ENCODE measurements around the gene GAPT.
"Not testable (repeated sequence)": the region's sequence is repeated elsewhere in the genome, so short reads cannot be mapped to it uniquely, and the experiment has no call there.

GAPT gene

GRCh38 chr5:58524571-58524970, 33.3 kb downstream of the GAPT start:
- Histone ChIP-seq H3K79me2 (no peaks in the 10 kb centered on the region), H3K4me1 (no peaks in the 10 kb centered on the region)

GRCh38 chr5:58530942-58531490, 39.8 kb downstream of the GAPT start:
- Histone ChIP-seq H3K9ac (no peak overlapping the region), H3K4me3 (ENCODE audit: low read depth, low read length) (no peak overlapping the region), H3K27me3 (ENCODE audit: control insufficient read depth, insufficient read depth, low read length) (no peaks in the 10 kb centered on the region), H3K4me1 (no peaks in the 10 kb centered on the region), H3K79me2 (no peaks in the 10 kb centered on the region), H3K4me2 (ENCODE audit: low read length) (no peak overlapping the region), H3K36me3 (ENCODE audit: control insufficient read depth, insufficient read depth, low read length) (no peaks in the 10 kb centered on the region), H2AFZ (no peak overlapping the region), H3K9me3 (ENCODE audit: control insufficient read depth, low read length) (no peaks in the 10 kb centered on the region), H3K27ac (no peak overlapping the region)
- no peak for TF ChIP-seq CTCF (IDR thresholded peaks at IDR 0.05)

More at GRCh38 chr5:58524571-58524970, 33.3 kb downstream of the GAPT start:
- Histone ChIP-seq H3K4me2 (ENCODE audit: low read length) (no peak overlapping the region), H3K4me3 (ENCODE audit: low read depth, low read length) (no peak overlapping the region), H3K27ac (no peak overlapping the region), H3K9me3 (ENCODE audit: control insufficient read depth, low read length) (no peaks in the 10 kb centered on the region), H3K27me3 (ENCODE audit: control insufficient read depth, insufficient read depth, low read length) (no peaks in the 10 kb centered on the region), H2AFZ (no peak overlapping the region), H3K9ac (no peak overlapping the region), H3K36me3 (ENCODE audit: control insufficient read depth, insufficient read depth, low read length) (no peaks in the 10 kb centered on the region)
- no peak for TF ChIP-seq CTCF (IDR thresholded peaks at IDR 0.05)

GRCh38 chr5:58541935-58542334, 50.7 kb downstream of the GAPT start:
- H3K4me3 ChIP-seq (ENCODE audit: low read depth, low read length); H3K36me3 ChIP-seq (ENCODE audit: control insufficient read depth, insufficient read depth, low read length); H3K4me1 ChIP-seq; H3K9me3 ChIP-seq (ENCODE audit: control insufficient read depth, low read length); H3K4me2 ChIP-seq (ENCODE audit: low read length); H3K27ac ChIP-seq; H3K27me3 ChIP-seq (ENCODE audit: control insufficient read depth, insufficient read depth, low read length); H3K79me2 ChIP-seq; H3K9ac ChIP-seq; H2AFZ ChIP-seq: not testable (repeated sequence)

GRCh38 chr5:58542709-58543108, 51.5 kb downstream of the GAPT start:
- no peaks in the 10 kb centered on the region for H3K79me2 ChIP-seq
- no peaks in the 10 kb centered on the region for H3K4me1 ChIP-seq
- no peak overlapping the region for H3K27ac ChIP-seq
- no peak overlapping the region for H3K4me2 ChIP-seq (ENCODE audit: low read length)
- no peaks in the 10 kb centered on the region for H3K27me3 ChIP-seq (ENCODE audit: control insufficient read depth, insufficient read depth, low read length)
- H3K36me3 ChIP-seq (ENCODE audit: control insufficient read depth, insufficient read depth, low read length) = no peaks in the 10 kb centered on the region
- no peaks in the 10 kb centered on the region for H3K9me3 ChIP-seq (ENCODE audit: control insufficient read depth, low read length)
- no peak overlapping the region for H2AFZ ChIP-seq
- H3K4me3 ChIP-seq (ENCODE audit: low read depth, low read length) = no peak overlapping the region
- H3K9ac ChIP-seq = no peak overlapping the region
- TF ChIP-seq CTCF (IDR thresholded peaks at IDR 0.05) = no peak

- Histone ChIP-seq H3K27ac (no peak overlapping the region), H3K36me3 (ENCODE audit: control insufficient read depth, insufficient read depth, low read length) (no peaks in the 10 kb centered on the region), H3K9me3 (ENCODE audit: control insufficient read depth, low read length) (no peaks in the 10 kb centered on the region), H2AFZ (no peak overlapping the region), H3K4me2 (ENCODE audit: low read length) (no peak overlapping the region), H3K27me3 (ENCODE audit: control insufficient read depth, insufficient read depth, low read length) (no peaks in the 10 kb centered on the region), H3K4me1 (no peaks in the 10 kb centered on the region), H3K4me3 (ENCODE audit: low read depth, low read length) (no peak overlapping the region), H3K79me2 (no peaks in the 10 kb centered on the region), H3K9ac (no peak overlapping the region)
- TF ChIP-seq CTCF (IDR thresholded peaks at IDR 0.05) = no peak
Measured at GRCh38 chr5:58543723-58544122, 52.5 kb downstream of the GAPT start.

Measured in parathyroid adenoma (tissue), 2 donors.